HG02938 (cell line): ENCODE results near the gene MACC1.

ENCODE experiments used
- ATAC-seq: cut with Tn5 transposase; IDR thresholded peaks from one replicate; pipeline ENCODE4 v1.9.1; 2021; ENCODE audit warnings: mild to moderate bottlenecking, moderate library complexity; ENCODE audit not compliant: unreplicated experiment

Gene MACC1

GRCh38 chr7:20085086-20085485, 132.1 kb downstream of the MACC1 start:
- ATAC-seq = no peak
